ENCODE measurements around the gene SPAG17.
A peak's percentile ranks its signal among the peaks of the same experiment; 100 is the strongest.

SPAG17 gene

DNA sequence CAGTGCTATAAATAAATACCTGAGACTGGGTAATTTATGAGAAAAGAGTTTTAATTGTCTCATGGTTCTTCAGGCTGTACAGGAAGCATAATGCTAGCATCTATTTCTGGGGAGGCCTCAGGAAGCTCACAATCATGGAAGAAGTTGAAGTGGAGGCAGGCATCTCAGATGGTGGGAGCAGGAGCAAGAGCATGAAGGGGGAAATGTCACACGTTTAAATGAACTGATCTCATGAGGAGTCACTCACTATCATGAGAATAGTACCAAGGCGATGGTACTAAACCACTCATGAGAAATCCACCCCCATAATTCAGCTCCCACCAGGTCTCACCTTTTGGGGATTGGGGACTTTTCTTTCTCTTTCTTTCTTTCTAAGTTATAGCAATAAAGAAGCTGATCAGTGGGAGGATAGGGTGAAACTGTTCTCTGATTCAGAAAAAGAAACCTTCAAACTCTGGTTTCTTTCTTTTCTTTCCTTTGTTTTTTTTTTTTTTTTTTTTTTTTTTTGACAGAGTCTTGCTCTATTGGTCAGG lies 17.1 kb upstream of the SPAG17 start:
- H3K27me3 ChIP-seq (ENCODE audit: control insufficient read depth, insufficient read depth, low read length) = no peaks in the 10 kb centered on the region

DNA sequence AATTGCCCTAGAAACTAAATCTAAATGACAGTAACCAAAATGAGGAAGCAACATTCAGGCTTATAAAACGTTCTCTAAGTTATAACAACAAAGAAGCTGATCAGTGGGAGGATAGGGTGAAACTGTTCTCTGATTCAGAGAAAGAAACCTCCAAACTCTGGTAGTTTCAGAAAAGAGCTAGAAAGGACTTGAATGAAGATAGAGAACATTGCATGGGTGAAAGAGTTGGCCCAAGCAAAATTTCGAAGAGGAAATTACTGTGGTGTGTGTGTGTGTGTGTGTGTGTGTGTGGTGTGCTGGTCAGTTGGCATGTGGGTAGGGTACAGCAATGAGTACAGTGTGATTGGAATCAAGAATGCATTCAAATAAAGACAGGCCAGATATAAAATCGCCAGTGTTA lies 16.5 kb upstream of the SPAG17 start:
- H3K9ac ChIP-seq (ENCODE audit: low read depth, low read length) = no peak overlapping the region
- H3K27me3 ChIP-seq (ENCODE audit: control insufficient read depth, insufficient read depth, low read length) = no peaks in the 10 kb centered on the region
- H3K4me3 ChIP-seq (ENCODE audit: low read depth, low read length) = no peak overlapping the region
- H3K36me3 ChIP-seq (ENCODE audit: control insufficient read depth, insufficient read depth, low read length) = no peaks in the 10 kb centered on the region
- H3K4me1 ChIP-seq (ENCODE audit: control insufficient read depth, insufficient read depth, low read length) = no peaks in the 10 kb centered on the region
- no peaks in the 10 kb centered on the region for H3K9me3 ChIP-seq (ENCODE audit: control insufficient read depth, insufficient read depth, low read length)

More for the DNA sequence above, 17.1 kb upstream of the SPAG17 start:
- Histone ChIP-seq H3K9me3 (ENCODE audit: control insufficient read depth, insufficient read depth, low read length) (no peaks in the 10 kb centered on the region), H3K36me3 (ENCODE audit: control insufficient read depth, insufficient read depth, low read length) (no peaks in the 10 kb centered on the region), H3K4me1 (ENCODE audit: control insufficient read depth, insufficient read depth, low read length) (no peaks in the 10 kb centered on the region), H3K4me3 (ENCODE audit: low read depth, low read length) (no peak overlapping the region), H3K9ac (ENCODE audit: low read depth, low read length) (no peak overlapping the region)

DNA sequence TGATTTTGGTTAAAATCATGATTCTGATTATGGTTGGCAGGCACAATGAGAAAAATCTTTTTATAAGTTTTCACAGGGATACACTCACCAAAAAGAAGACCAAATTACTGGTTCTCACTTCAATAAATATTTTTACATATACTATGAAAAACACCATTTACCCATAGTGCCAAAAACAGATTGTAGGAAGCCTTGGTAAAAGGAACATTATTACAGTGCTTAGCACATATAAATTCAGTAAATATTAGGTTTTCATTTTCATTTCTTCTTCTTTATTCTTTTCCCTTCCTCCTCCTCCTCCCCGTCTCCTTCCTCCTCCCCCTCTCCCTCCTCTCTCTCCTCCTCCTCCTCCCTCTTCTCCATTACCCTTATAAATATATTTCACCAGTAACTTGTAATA lies 15.8 kb upstream of the SPAG17 start:
- H3K36me3 ChIP-seq (ENCODE audit: control insufficient read depth, insufficient read depth, low read length) = no peaks in the 10 kb centered on the region

DNA sequence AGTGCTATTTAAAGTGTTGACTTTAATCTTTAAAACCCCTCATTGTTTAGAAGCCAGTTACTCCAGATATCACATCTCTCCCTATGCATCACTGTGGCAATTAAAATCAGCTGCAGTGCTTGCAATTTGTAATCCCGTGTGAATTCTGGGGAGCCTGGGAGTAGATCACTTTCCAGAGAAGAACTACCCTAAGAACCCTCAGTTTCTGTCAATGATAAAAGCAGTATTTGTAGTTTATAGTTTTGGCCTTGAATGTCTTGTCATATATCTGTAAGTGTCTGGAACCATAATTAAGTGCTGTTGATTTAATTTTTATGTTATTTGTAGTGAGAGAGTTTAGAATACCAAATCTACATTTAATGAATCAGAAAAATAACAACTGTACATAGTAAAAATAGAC lies 5.5 kb upstream of the SPAG17 start:
- Histone ChIP-seq H3K36me3 (ENCODE audit: control insufficient read depth, insufficient read depth, low read length) (no peaks in the 10 kb centered on the region), H3K9ac (ENCODE audit: low read depth, low read length) (no peak overlapping the region), H3K9me3 (ENCODE audit: control insufficient read depth, insufficient read depth, low read length) (no peaks in the 10 kb centered on the region), H3K4me3 (ENCODE audit: low read depth, low read length) (no peak overlapping the region), H3K4me1 (ENCODE audit: control insufficient read depth, insufficient read depth, low read length) (no peaks in the 10 kb centered on the region), H3K27me3 (ENCODE audit: control insufficient read depth, insufficient read depth, low read length) (no peaks in the 10 kb centered on the region)

More for the DNA sequence above, 15.8 kb upstream of the SPAG17 start:
- H3K9ac ChIP-seq (ENCODE audit: low read depth, low read length) = no peak overlapping the region
- no peak overlapping the region for H3K4me3 ChIP-seq (ENCODE audit: low read depth, low read length)
- no peaks in the 10 kb centered on the region for H3K9me3 ChIP-seq (ENCODE audit: control insufficient read depth, insufficient read depth, low read length)
- no peaks in the 10 kb centered on the region for H3K27me3 ChIP-seq (ENCODE audit: control insufficient read depth, insufficient read depth, low read length)
- no peaks in the 10 kb centered on the region for H3K4me1 ChIP-seq (ENCODE audit: control insufficient read depth, insufficient read depth, low read length)

DNA sequence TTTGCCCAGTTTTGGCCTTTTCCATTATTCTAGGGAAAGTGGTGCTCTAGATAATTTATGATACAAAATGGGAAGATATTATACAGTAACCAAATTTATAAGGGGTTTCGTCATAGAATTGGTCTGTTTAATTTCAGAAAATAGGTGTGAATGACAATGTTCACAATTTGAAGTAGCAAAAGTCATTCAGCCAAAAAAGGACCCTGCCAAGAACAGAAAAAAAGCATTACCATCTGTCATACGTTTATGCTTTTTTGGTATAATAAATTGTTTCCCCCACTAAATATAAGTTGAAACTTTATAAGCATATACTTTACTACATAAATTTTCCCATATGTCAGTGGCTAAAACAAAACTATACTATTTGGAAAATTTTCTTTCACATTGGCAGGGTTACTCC lies 4.5 kb upstream of the SPAG17 start:
- Histone ChIP-seq H3K4me3 (ENCODE audit: low read depth, low read length) (no peak overlapping the region), H3K27me3 (ENCODE audit: control insufficient read depth, insufficient read depth, low read length) (no peaks in the 10 kb centered on the region), H3K9me3 (ENCODE audit: control insufficient read depth, insufficient read depth, low read length) (no peaks in the 10 kb centered on the region), H3K36me3 (ENCODE audit: control insufficient read depth, insufficient read depth, low read length) (no peaks in the 10 kb centered on the region), H3K9ac (ENCODE audit: low read depth, low read length) (no peak overlapping the region), H3K4me1 (ENCODE audit: control insufficient read depth, insufficient read depth, low read length) (no peaks in the 10 kb centered on the region)

DNA sequence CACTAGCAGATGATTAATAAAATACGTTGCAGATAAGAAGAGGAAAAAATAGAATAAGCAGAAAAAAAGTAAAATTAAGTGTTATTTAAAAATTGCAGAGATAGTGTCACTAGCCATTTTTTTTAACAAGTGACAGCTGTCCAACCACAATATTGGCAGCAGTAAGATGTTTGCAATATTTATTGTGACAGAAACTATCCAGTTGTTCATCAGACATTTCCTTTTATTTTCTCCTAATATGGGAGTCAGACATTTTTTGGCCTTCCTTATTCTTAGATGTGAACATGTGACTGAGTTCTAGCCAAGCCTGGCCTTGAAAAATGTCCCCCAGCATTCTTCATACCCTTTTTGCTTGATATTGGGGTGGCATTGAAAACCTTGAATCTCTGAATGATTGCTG lies 3.4 kb upstream of the SPAG17 start:
- Histone ChIP-seq H3K9me3 (ENCODE audit: control insufficient read depth, insufficient read depth, low read length) (no peaks in the 10 kb centered on the region), H3K4me3 (ENCODE audit: low read depth, low read length) (no peak overlapping the region), H3K27me3 (ENCODE audit: control insufficient read depth, insufficient read depth, low read length) (no peaks in the 10 kb centered on the region), H3K36me3 (ENCODE audit: control insufficient read depth, insufficient read depth, low read length) (no peaks in the 10 kb centered on the region), H3K4me1 (ENCODE audit: control insufficient read depth, insufficient read depth, low read length) (no peaks in the 10 kb centered on the region), H3K9ac (ENCODE audit: low read depth, low read length) (no peak overlapping the region)

DNA sequence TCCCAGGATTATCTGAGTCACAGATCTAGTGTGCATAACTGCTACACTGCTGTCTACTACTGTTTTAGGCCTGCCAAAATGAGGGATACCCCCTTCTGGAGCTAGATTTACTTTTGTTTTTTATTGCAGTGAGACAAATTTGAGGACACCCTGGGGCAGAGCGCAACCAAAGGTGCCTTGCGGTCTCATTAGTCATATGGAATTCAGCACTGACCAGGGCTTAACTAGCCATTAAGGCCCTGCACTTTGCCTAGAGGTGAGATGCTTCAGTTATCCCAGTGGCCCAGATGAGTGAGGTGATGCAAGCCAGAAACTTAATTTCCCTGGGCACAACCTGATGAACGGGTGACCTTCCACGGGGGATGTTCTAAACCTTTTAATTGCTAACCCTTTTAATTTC lies 998 bp upstream of the SPAG17 start:
- Histone ChIP-seq H3K9me3 (ENCODE audit: control insufficient read depth, insufficient read depth, low read length) (no peaks in the 10 kb centered on the region), H3K9ac (ENCODE audit: low read depth, low read length) (no peak overlapping the region), H3K4me3 (ENCODE audit: low read depth, low read length) (no peak overlapping the region), H3K36me3 (ENCODE audit: control insufficient read depth, insufficient read depth, low read length) (no peaks in the 10 kb centered on the region), H3K27me3 (ENCODE audit: control insufficient read depth, insufficient read depth, low read length) (no peaks in the 10 kb centered on the region), H3K4me1 (ENCODE audit: control insufficient read depth, insufficient read depth, low read length) (no peaks in the 10 kb centered on the region)

DNA sequence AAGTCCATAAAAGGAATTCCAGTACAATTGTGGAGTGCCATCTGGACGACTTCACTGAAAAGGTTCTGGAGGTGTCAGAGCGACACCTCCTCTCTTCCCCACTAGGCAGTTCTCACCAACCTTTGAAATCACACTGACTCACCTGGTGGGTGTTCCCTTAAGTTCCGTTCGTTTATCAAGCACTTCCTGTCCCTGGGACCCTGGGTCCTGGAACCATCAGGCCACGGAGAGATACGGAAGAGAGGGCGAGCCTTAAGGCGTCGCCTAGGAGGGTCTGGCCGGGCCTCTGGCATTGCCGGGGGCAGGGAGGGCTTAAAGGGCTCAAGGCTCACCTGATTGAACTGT lies 317 bp downstream of the SPAG17 start:
- no peaks in the 10 kb centered on the region for H3K4me1 ChIP-seq (ENCODE audit: control insufficient read depth, insufficient read depth, low read length)
- no peak overlapping the region for H3K9ac ChIP-seq (ENCODE audit: low read depth, low read length)
- no peaks in the 10 kb centered on the region for H3K27me3 ChIP-seq (ENCODE audit: control insufficient read depth, insufficient read depth, low read length)
- no peaks in the 10 kb centered on the region for H3K36me3 ChIP-seq (ENCODE audit: control insufficient read depth, insufficient read depth, low read length)
- peak overlapping the region; percentile 81 for H3K4me3 ChIP-seq (ENCODE audit: low read depth, low read length)
- H3K9me3 ChIP-seq (ENCODE audit: control insufficient read depth, insufficient read depth, low read length) = no peaks in the 10 kb centered on the region

DNA sequence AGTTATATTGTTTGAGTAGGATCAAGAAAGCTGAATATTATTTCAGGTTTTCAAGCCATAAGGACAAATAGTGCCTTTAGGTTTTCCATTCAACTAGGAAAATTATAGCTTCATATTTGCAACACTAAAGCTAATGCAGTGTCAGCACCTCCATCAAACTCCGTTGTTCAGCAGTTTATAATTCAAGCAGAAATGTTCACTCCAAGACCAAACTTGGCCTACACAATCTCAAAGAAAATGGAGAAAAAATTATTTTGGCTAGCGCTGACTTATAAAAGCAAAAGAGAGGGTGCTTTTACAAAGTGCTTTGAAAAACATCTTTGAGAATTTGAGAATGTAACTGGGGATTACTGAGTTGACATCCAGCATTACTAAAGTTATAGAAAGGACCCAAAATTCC lies 1.4 kb downstream of the SPAG17 start:
- H3K36me3 ChIP-seq (ENCODE audit: control insufficient read depth, insufficient read depth, low read length) = no peaks in the 10 kb centered on the region
- H3K4me1 ChIP-seq (ENCODE audit: control insufficient read depth, insufficient read depth, low read length) = no peaks in the 10 kb centered on the region
- H3K9ac ChIP-seq (ENCODE audit: low read depth, low read length) = no peak overlapping the region
- H3K4me3 ChIP-seq (ENCODE audit: low read depth, low read length) = no peak overlapping the region
- no peaks in the 10 kb centered on the region for H3K27me3 ChIP-seq (ENCODE audit: control insufficient read depth, insufficient read depth, low read length)
- H3K9me3 ChIP-seq (ENCODE audit: control insufficient read depth, insufficient read depth, low read length) = no peaks in the 10 kb centered on the region

DNA sequence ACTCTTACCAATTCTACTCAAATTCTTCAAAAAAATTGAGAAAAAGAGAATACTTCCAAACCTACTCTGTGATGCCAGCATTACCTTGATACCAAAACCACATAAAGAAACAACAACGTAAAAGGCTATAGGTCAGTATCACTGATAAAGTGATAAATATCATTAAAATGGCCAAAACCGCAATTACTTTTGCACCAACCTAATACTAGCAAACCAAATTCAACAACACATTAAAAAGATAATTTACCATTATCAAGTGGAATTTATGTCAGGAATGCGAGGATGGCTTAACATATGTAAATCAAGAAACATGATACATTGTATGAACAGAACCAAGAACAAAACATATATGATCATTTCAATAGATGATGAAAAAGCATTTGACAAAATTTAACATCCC lies 7.0 kb downstream of the SPAG17 start:
- Histone ChIP-seq H3K4me3 (ENCODE audit: low read depth, low read length) (no peak overlapping the region), H3K4me1 (ENCODE audit: control insufficient read depth, insufficient read depth, low read length) (no peaks in the 10 kb centered on the region), H3K36me3 (ENCODE audit: control insufficient read depth, insufficient read depth, low read length) (no peaks in the 10 kb centered on the region), H3K9ac (ENCODE audit: low read depth, low read length) (no peak overlapping the region), H3K27me3 (ENCODE audit: control insufficient read depth, insufficient read depth, low read length) (no peaks in the 10 kb centered on the region), H3K9me3 (ENCODE audit: control insufficient read depth, insufficient read depth, low read length) (no peaks in the 10 kb centered on the region)

DNA sequence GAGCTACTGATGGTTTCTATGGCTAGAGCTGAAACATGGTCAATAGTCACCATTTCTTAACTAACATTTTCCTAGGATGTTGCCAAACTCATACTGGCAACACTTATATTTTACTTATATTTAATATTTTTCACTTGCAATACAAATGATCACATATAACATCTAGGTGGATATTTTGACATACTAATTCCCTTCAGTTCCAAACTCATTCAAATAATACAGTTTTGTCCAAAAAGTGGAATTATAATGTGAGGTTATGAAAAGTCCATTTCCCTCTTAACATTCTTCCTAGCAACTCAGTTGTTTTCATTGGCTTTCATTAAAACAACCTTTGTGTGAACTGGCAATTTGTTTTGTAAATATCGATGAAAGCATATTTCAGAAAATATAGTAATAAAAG lies 16.0 kb downstream of the SPAG17 start:
- Histone ChIP-seq H3K9ac (ENCODE audit: low read depth, low read length) (no peak overlapping the region), H3K4me3 (ENCODE audit: low read depth, low read length) (no peak overlapping the region), H3K36me3 (ENCODE audit: control insufficient read depth, insufficient read depth, low read length) (no peaks in the 10 kb centered on the region), H3K27me3 (ENCODE audit: control insufficient read depth, insufficient read depth, low read length) (no peaks in the 10 kb centered on the region), H3K9me3 (ENCODE audit: control insufficient read depth, insufficient read depth, low read length) (no peaks in the 10 kb centered on the region), H3K4me1 (ENCODE audit: control insufficient read depth, insufficient read depth, low read length) (no peaks in the 10 kb centered on the region)

DNA sequence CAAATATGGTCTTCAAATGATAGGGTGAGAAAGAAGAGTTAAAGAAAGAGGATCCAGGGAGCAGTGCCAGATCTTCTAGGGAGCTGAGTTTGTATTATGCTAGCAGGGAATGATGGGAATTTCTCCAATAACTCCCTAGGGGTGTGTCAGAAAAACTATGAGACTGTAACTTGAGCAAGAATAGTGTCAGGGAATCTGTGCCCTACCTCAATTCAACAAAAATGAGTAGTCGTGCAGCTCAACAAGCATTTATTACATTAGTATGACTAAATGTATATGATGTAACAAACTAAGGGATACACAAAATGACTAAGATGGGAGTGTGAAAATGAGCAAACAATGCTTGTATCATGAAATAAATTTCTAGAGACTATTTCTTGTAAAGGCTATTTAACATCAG lies 24.2 kb downstream of the SPAG17 start:
- Histone ChIP-seq H3K9me3 (ENCODE audit: control insufficient read depth, insufficient read depth, low read length) (no peaks in the 10 kb centered on the region), H3K9ac (ENCODE audit: low read depth, low read length) (no peak overlapping the region), H3K36me3 (ENCODE audit: control insufficient read depth, insufficient read depth, low read length) (no peaks in the 10 kb centered on the region), H3K4me1 (ENCODE audit: control insufficient read depth, insufficient read depth, low read length) (peaks cover 3% of the 10 kb centered on the region), H3K27me3 (ENCODE audit: control insufficient read depth, insufficient read depth, low read length) (no peaks in the 10 kb centered on the region), H3K4me3 (ENCODE audit: low read depth, low read length) (no peak overlapping the region)

DNA sequence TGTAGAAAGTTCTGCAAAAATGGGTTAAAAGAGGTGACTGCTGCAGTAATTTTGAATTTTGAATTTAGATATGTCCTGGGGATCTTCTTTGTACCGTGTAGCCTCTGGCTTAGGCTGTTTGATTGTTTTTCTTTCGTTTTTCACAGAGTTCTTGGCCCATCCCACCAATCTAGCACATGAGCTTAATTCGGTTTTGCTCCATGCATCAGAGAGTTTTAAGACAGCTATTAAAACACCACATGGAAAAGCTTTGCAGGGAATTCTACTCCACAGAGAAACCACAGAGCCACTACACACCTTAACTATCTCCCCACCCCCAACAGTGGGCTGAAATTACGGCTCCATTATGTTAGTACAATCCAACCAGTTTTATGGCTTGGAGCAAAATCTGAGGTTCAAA lies 25.5 kb downstream of the SPAG17 start:
- peaks cover 3% of the 10 kb centered on the region for H3K4me1 ChIP-seq (ENCODE audit: control insufficient read depth, insufficient read depth, low read length)
- H3K9ac ChIP-seq (ENCODE audit: low read depth, low read length) = no peak overlapping the region
- no peak overlapping the region for H3K4me3 ChIP-seq (ENCODE audit: low read depth, low read length)
- no peaks in the 10 kb centered on the region for H3K36me3 ChIP-seq (ENCODE audit: control insufficient read depth, insufficient read depth, low read length)
- no peaks in the 10 kb centered on the region for H3K27me3 ChIP-seq (ENCODE audit: control insufficient read depth, insufficient read depth, low read length)
- H3K9me3 ChIP-seq (ENCODE audit: control insufficient read depth, insufficient read depth, low read length) = no peaks in the 10 kb centered on the region

Measured in iPS-15b (cell line).